Omental fat pad (tissue), 4 donors: Measurements from ENCODE around the gene KIF19. TPM values are rescaled to one million over a fixed set of nuclear protein-coding genes. Genes with fewer than 3 reads are reported as not detected.

ENCODE experiments used
- ATAC-seq: fragments of 150-250 bp; one replicate; pipeline ENCODE4 v1.9.1; 2016; ENCODE audit warnings: mild to moderate bottlenecking, moderate library complexity; ENCODE audit not compliant: low FRiP score
- DNase-seq: peaks from one replicate; pipeline ENCODE4 v3.0.0-alpha.2; 2019; ENCODE audit warnings: low spot score
- total RNA-seq, 4 donors: library from RNA; depleted of rRNA; stranded (reverse); fragments of >200 nt; gene quantifications; one replicate each; pipeline ENCODE4 v1.1.0, GENCODE V29; 2016
- TF ChIP-seq, protein P1 (sequence below), 3 donors: fragments of 450-650 bp; IDR thresholded peaks; one replicate each; pipeline ENCODE4 v1.5.1; 2016 to 2017; ENCODE audit warnings: antibody characterized with exemption in 3 of 3, mild to moderate bottlenecking in 3 of 3, moderate library complexity in 2 of 3

Gene KIF19
- total RNA-seq, 4 donors from 2014 or later = 0.72 to 2.4 (median 1.4) TPM

DNA sequence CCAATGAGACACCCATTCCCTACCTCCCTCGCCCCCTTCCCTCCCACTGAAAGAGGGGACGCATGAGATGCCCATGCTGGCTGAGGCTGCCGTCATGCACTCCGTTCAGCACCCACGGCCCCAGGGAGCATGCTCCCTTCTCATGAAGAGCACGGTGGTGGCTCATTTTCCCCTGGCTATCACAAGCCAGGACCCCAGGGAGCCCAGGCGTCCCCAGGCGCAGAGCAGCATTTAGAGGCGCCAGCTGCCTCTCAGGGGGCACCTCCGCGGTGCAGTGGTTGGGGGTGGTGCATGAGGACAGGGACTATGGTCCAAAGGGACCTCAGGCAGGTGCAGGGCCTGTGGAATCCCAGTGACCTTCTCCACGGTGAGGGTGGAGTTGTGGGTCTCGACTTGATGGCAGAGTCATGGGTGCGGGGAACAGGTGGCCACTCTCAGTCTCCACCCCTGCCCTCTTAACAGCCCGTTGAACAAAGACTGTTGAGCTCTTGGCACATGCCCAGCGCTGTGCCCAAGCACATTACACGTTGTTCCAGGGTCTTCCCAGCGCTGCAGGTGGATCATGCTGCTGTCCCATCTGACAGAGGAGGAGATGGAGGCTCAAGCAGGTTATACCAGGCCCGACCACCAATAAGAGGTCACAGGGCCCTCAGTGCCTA lies 13.6 kb downstream of the KIF19 start:
- ATAC-seq = no peak
- TF ChIP-seq, protein P1, sequence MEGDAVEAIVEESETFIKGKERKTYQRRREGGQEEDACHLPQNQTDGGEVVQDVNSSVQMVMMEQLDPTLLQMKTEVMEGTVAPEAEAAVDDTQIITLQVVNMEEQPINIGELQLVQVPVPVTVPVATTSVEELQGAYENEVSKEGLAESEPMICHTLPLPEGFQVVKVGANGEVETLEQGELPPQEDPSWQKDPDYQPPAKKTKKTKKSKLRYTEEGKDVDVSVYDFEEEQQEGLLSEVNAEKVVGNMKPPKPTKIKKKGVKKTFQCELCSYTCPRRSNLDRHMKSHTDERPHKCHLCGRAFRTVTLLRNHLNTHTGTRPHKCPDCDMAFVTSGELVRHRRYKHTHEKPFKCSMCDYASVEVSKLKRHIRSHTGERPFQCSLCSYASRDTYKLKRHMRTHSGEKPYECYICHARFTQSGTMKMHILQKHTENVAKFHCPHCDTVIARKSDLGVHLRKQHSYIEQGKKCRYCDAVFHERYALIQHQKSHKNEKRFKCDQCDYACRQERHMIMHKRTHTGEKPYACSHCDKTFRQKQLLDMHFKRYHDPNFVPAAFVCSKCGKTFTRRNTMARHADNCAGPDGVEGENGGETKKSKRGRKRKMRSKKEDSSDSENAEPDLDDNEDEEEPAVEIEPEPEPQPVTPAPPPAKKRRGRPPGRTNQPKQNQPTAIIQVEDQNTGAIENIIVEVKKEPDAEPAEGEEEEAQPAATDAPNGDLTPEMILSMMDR (IDR thresholded peaks at IDR 0.05) = no peak
- DNase-seq = no peak

DNA sequence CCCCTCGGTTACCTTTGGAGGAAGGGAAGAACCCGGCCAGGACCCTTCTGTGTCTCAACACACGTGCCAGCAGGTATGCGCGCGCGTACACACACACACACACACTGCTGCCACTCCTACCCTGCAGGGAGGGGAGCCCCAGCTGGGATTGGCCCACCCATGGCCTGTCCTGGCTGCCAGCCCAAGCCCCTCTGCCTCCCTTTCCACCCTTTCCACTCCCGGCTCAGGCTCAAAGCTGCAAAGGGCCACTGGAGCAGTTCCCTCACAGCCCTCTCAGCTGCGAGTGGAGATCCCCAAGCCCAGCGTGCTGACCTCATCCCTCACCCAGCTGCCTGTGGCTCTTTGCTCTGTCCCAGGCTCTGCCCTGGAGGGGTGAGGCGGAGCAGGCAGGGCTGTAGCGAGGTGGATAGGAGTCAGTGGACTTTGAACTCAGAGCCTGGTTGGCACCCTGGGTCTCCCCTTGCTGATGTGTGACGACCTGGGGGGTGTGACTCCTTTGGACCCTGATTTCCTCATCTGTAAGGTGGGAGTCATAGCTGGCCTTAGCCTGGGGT lies 14.5 kb downstream of the KIF19 start:
- DNase-seq (no peak), ATAC-seq (no peak)
- TF ChIP-seq, protein P1 (IDR thresholded peaks at IDR 0.05) = no peak

DNA sequence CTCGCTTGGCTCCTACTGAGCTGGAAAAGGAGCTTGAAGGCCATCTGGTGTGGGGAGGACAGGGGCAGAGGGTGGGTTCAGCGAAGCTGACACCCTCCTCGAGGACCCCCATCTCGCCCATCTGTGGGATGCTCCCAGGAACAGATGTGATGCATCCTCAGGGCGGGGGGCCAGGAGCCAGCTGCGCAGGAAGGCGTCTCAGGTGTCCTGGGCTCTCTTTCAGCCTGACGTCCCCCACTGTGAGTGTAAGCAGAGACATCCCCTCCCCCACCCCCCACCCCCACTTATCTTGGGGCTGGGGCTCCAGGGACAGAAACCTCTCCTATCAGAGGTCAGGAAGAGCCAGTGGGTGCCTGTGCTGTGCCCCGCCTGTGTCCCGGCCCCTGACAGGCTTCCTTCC lies 16.2 kb downstream of the KIF19 start:
- ATAC-seq = no peak
- no peak for DNase-seq
- TF ChIP-seq, protein P1 (IDR thresholded peaks at IDR 0.05) = no peak

DNA sequence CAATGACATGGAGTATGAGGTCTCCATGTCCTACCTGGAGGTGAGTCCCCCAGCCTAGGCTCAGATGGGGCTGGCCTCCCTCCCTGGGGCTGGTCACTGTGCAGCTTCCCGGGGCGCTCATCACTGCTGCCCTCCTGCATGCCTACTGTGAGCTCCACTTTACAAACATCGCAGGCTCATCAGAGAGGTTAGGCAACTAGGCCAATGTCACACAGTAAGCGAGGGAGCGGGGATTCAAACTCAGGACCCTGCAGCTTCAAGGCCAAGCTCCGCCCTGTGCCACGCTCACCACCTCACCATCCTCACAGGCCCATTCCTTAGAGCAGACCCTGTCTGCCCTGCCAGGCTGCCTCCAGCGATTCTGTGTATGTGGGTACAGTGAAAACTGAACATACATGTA lies 17.1 kb downstream of the KIF19 start:
- no peak for ATAC-seq
- TF ChIP-seq, protein P1 (IDR thresholded peaks at IDR 0.05) = no peak
- DNase-seq = no peak

DNA sequence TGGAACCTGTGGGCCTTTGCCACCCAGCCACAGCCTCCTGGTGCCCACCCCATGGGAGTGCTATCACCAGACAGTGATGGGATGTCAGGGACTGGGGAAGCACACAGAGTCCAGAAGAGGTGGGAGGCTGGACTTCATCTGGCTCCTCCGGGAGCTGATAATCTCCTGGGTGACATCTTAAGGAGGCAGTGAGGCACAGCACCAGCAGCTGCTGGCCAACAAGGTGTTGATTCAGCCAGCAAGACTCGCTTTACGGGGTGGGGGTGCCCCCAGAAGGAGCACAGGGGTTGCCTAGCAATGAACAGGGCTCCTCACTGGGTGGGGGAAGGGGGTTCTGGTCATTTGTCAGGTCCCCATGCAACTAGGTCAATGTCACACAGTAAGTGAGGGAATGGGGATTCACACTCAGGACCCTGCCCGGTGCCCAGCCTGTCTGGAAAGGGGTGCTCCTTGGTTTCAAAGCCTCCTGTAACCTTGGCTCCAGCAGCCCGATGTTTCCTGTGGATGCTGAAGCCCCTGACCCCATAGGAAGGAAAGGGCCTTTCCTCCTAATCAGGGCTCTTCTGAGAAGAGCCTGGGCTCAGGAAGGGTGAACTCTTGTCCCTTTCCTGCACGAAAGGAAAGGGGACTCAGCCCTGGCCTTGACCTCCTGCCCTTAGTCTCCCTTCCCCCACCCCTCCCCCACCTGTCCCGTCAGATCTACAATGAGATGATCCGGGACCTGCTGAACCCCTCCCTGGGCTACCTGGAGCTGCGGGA lies 17.7 kb downstream of the KIF19 start:
- no peak for DNase-seq
- TF ChIP-seq, protein P1 (IDR thresholded peaks at IDR 0.05) = no peak
- no peak for ATAC-seq

DNA sequence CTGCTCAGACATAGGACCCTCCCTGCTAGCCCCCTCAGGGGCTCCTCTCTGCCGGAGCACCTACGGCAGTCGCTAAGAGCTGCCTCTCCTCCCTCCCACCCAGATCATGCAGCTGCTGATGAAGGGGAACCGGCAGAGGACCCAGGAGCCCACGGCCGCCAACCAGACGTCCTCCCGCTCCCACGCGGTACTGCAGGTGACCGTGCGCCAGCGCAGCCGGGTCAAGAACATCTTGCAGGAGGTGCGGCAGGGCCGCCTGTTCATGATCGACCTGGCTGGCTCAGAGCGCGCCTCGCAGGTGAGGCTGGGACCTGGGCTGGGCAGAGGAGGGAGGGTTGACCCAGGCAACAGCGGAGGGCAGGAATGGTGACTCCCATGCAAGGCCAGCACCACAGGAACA lies 18.6 kb downstream of the KIF19 start:
- no peak for ATAC-seq
- TF ChIP-seq, protein P1 (IDR thresholded peaks at IDR 0.05) = no peak
- no peak for DNase-seq
